HepG2 (cell line): ENCODE data around the gene CEBPG. TPM values are rescaled to one million over a fixed set of nuclear protein-coding genes. Genes with fewer than 3 reads are reported as not detected.

Experiments used
- BRD4 ChIP-seq: sonication (generic); formaldehyde crosslinking; IDR thresholded peaks from 2 replicates; pipeline ENCODE4 v1.4.0; 2020; ENCODE audit warnings: missing genetic modification reagents
- CERS6 ChIP-seq: sonication (generic); formaldehyde crosslinking; IDR thresholded peaks from 2 replicates; pipeline ENCODE4 v1.5.0; 2020; ENCODE audit warnings: missing genetic modification reagents
- HNRNPLL ChIP-seq: fragments of 200-400 bp; formaldehyde crosslinking; IDR thresholded peaks from 2 replicates; pipeline ENCODE4 v1.6.1; 2017; ENCODE audit warnings: mild to moderate bottlenecking, low read depth, low read length; ENCODE audit not compliant: poor library complexity, severe bottlenecking
- MIER2 ChIP-seq: IDR thresholded peaks from 2 replicates; pipeline ENCODE4 v1.6.1; 2016; ENCODE audit warnings: missing biosample characterization, missing genetic modification reagents
- MTERF4 ChIP-seq: sonication (generic); formaldehyde crosslinking; IDR thresholded peaks from 2 replicates; pipeline ENCODE4 v1.8.0; 2023; ENCODE audit warnings: mild to moderate bottlenecking, missing genetic modification reagents
- NR2F6 ChIP-seq, 2 experiments: IDR thresholded peaks; 2 replicates each; pipeline ENCODE4 v1.6.1; 2016; ENCODE audit warnings: antibody characterized with exemption in 1 of 2, mild to moderate bottlenecking in 1 of 2
- RFX5 ChIP-seq: IDR thresholded peaks from 2 replicates; pipeline ENCODE4 v1.6.1; 2011; ENCODE audit warnings: low read depth, low read length, improper control_type of control experiment
- YEATS4 ChIP-seq: sonication (generic); formaldehyde crosslinking; IDR thresholded peaks from 2 replicates; pipeline ENCODE4 v1.4.0; 2020; ENCODE audit warnings: missing genetic modification reagents, borderline replicate concordance
- ZNF138 ChIP-seq: sonication (generic); formaldehyde crosslinking; IDR thresholded peaks from 2 replicates; pipeline ENCODE4 v1.5.0; 2020; ENCODE audit warnings: mild to moderate bottlenecking, low read depth, missing genetic modification reagents
- ZNF335 ChIP-seq: sonication (generic); formaldehyde crosslinking; IDR thresholded peaks from 2 replicates; pipeline ENCODE4 v1.4.0; 2020; ENCODE audit warnings: missing genetic modification reagents
- ZNF460 ChIP-seq: sonication (generic); formaldehyde crosslinking; IDR thresholded peaks from 2 replicates; pipeline ENCODE4 v1.5.1; 2020; ENCODE audit warnings: missing genetic modification reagents, mild to moderate bottlenecking, borderline replicate concordance
- ZNF496 ChIP-seq: sonication (generic); formaldehyde crosslinking; IDR thresholded peaks from 2 replicates; pipeline ENCODE4 v1.8.1; 2023; ENCODE audit warnings: mild to moderate bottlenecking, moderate library complexity, missing genetic modification reagents; ENCODE audit not compliant: insufficient replicate concordance
- ZNF7 ChIP-seq: IDR thresholded peaks from 2 replicates; pipeline ENCODE4 v1.6.1; 2016; ENCODE audit warnings: missing biosample characterization, missing genetic modification reagents
- polyA plus RNA-seq, 8 experiments: library from polyadenylated mRNA; depleted of rRNA in 3 of 8; stranded (reverse) in 7 of 8; unstranded in 1 of 8; fragments of >200 nt; fragmentation: Illumina TruSeq in 4 of 8; extraction: Trizol in 4 of 8; gene quantifications; 2 replicates each; pipeline versions ENCODE4 v1.2.1 to v1.2.3, GENCODE V29; 2011 to 2016; ENCODE audit warnings: low read depth in 4 of 8, missing spikeins in 1 of 8, mixed read lengths in 1 of 8; ENCODE audit not compliant: insufficient read depth in 1 of 8
- total RNA-seq, 5 experiments: library from RNA; depleted of rRNA; stranded (reverse); fragments of >200 nt; fragmentation: Illumina TruSeq; extraction: Trizol; gene quantifications; 2 replicates each; pipeline ENCODE4 v1.2.3, GENCODE V29; 2016; ENCODE audit warnings: low read depth in 1 of 5
- TF ChIP-seq, protein P1 (sequence below): IDR thresholded peaks from 2 replicates; pipeline ENCODE4 v1.6.1; 2012; ENCODE audit warnings: low read depth, low read length, improper control_type of control experiment
- TF ChIP-seq, protein P2 (sequence below): sonication (generic); formaldehyde crosslinking; conservative IDR thresholded peaks from 2 replicates; pipeline ENCODE4 v1.5.0; 2020; ENCODE audit warnings: missing genetic modification reagents
- TF ChIP-seq, protein P3 (sequence below): sonication (generic); formaldehyde crosslinking; IDR thresholded peaks from 2 replicates; pipeline ENCODE4 v1.4.0; 2020; ENCODE audit warnings: missing genetic modification reagents
- TF ChIP-seq, protein P4 (sequence below): sonication (generic); formaldehyde crosslinking; IDR thresholded peaks from 2 replicates; pipeline ENCODE4 v1.4.0; 2020; ENCODE audit warnings: missing genetic modification reagents, borderline replicate concordance

The CEBPG gene
- total and polyA plus RNA-seq, 2 of the 13 experiments (the other 11 are each of a cell fraction or from before 2014, with no cell fraction given) = 25.7 to 34.3 TPM

DNA sequence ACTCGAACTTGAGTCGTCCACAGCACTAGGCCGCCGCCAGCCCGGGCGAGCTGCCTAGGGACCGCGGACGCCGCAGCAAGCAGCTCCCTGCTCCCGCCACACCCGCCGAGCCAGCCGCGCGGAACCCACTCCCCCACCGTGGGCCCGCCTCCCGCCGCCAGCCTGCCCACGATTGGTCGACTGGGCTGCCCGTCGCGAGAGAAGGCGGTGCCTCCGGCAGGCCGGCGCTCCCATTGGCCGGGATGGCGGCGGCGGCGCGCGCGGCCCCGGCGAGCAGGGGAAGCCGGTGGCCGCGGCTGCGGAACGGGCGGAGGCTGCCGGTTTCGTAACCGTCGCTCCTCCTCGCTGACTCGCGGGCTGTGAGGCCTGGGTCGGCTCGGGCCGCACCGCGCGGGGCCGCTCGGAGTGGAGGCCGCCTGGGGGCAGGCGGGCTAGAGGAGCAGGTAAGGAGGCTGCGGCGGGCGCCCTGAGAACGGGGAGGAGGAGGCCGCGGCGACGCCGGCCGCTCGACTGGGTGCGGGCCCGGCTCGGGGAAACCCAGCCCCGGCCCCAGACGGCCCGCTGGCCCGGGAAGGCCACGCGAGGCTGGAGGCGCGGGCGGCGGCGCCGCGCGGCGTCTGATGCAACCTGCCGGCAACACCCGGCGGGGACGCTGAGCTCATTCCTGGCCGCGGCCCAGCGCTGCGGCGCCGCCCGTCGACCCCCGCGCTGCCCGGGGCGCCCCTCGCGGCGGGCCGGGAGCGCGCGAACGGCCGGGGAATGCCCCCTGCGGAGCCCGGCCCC, at the start of gene CEBPG (continued):
- TF ChIP-seq, protein P1, sequence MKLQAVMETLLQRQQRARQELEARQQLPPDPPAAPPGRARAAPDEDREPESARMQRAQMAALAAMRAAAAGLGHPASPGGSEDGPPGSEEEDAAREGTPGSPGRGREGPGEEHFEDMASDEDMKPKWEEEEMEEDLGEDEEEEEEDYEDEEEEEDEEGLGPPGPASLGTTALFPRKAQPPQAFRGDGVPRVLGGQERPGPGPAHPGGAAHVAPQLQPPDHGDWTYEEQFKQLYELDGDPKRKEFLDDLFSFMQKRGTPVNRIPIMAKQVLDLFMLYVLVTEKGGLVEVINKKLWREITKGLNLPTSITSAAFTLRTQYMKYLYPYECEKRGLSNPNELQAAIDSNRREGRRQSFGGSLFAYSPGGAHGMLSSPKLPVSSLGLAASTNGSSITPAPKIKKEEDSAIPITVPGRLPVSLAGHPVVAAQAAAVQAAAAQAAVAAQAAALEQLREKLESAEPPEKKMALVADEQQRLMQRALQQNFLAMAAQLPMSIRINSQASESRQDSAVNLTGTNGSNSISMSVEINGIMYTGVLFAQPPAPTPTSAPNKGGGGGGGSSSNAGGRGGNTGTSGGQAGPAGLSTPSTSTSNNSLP = no peak
- TF ChIP-seq ZNF335 (CRISPR knock-in tag) (no peak), RFX5 (no peak), YEATS4 (peak; percentile 93), MIER2 (CRISPR knock-in tag) (no peak), BRD4 (peak; percentile 44; the same call in 1 of the 2 replicates), ZNF460 (CRISPR knock-in tag) (no peak), ZNF496 (CRISPR knock-in tag) (no peak), ZNF7 (no peak), MTERF4 (CRISPR knock-in tag) (peak; percentile 93), HNRNPLL (peak; percentile 97), CERS6 (no peak), ZNF138 (no peak), NR2F6 (IDR thresholded peaks at IDR 0.05) (no peak), NR2F6 (CRISPR knock-in tag; IDR thresholded peaks at IDR 0.05) (no peak)
- TF ChIP-seq, protein P2, sequence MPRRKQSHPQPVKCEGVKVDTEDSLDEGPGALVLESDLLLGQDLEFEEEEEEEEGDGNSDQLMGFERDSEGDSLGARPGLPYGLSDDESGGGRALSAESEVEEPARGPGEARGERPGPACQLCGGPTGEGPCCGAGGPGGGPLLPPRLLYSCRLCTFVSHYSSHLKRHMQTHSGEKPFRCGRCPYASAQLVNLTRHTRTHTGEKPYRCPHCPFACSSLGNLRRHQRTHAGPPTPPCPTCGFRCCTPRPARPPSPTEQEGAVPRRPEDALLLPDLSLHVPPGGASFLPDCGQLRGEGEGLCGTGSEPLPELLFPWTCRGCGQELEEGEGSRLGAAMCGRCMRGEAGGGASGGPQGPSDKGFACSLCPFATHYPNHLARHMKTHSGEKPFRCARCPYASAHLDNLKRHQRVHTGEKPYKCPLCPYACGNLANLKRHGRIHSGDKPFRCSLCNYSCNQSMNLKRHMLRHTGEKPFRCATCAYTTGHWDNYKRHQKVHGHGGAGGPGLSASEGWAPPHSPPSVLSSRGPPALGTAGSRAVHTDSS (CRISPR knock-in tag) = no peak
- TF ChIP-seq, protein P3, sequence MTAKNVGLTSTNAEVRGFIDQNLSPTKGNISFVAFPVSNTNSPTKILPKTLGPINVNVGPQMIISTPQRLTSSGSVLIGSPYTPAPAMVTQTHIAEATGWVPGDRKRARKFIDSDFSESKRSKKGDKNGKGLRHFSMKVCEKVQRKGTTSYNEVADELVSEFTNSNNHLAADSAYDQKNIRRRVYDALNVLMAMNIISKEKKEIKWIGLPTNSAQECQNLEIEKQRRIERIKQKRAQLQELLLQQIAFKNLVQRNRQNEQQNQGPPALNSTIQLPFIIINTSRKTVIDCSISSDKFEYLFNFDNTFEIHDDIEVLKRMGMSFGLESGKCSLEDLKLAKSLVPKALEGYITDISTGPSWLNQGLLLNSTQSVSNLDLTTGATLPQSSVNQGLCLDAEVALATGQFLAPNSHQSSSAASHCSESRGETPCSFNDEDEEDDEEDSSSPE = peak; percentile 85
- TF ChIP-seq, protein P4, sequence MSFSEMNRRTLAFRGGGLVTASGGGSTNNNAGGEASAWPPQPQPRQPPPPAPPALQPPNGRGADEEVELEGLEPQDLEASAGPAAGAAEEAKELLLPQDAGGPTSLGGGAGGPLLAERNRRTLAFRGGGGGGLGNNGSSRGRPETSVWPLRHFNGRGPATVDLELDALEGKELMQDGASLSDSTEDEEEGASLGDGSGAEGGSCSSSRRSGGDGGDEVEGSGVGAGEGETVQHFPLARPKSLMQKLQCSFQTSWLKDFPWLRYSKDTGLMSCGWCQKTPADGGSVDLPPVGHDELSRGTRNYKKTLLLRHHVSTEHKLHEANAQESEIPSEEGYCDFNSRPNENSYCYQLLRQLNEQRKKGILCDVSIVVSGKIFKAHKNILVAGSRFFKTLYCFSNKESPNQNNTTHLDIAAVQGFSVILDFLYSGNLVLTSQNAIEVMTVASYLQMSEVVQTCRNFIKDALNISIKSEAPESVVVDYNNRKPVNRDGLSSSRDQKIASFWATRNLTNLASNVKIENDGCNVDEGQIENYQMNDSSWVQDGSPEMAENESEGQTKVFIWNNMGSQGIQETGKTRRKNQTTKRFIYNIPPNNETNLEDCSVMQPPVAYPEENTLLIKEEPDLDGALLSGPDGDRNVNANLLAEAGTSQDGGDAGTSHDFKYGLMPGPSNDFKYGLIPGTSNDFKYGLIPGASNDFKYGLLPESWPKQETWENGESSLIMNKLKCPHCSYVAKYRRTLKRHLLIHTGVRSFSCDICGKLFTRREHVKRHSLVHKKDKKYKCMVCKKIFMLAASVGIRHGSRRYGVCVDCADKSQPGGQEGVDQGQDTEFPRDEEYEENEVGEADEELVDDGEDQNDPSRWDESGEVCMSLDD = peak; percentile 32; the same call in 1 of the 2 replicates
